ENCODE data around the gene COL7A1. TPM values are rescaled to one million over a fixed set of nuclear protein-coding genes. Genes with fewer than 3 reads are reported as not detected.

Gene COL7A1
- total RNA-seq, 4 donors from 2014 or later = 4.8 to 19.1 (median 12.9) TPM

DNA sequence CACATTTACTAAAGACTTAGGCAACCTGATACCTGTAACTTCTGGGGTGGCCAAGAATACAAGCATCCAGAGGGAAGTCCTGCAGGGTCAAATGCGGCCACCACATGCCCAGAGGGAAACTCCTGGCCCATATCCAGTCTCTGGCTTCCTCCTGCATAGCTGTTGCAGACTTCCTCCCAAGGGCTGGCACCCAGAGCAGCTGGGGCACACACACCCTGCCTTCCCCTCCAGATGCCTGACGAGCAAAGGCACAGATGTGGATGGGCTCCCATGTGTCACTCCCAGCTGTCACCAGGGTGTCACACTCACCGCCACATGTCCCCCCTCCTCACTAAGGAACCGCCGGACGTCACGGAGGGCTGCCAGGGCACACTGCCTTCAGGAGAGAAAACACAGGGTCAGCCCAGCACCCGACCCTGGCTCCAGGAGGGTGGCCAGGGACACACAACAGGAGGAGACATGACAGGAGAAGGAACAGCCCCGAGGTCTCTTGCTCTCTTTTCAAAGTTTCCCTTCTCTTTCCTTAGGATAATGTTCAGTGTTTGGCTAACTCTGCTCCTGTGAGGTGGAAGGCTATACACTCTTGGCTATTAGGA lies 51.8 kb downstream of the COL7A1 start:
- H3K9me3 ChIP-seq = no peaks in the 10 kb centered on the region
- no peaks in the 10 kb centered on the region for H3K36me3 ChIP-seq
- intact Hi-C loops (cut with DNase I; ENCODE audit: low total_unique reads) = no loop called here
- TF ChIP-seq, protein P1, sequence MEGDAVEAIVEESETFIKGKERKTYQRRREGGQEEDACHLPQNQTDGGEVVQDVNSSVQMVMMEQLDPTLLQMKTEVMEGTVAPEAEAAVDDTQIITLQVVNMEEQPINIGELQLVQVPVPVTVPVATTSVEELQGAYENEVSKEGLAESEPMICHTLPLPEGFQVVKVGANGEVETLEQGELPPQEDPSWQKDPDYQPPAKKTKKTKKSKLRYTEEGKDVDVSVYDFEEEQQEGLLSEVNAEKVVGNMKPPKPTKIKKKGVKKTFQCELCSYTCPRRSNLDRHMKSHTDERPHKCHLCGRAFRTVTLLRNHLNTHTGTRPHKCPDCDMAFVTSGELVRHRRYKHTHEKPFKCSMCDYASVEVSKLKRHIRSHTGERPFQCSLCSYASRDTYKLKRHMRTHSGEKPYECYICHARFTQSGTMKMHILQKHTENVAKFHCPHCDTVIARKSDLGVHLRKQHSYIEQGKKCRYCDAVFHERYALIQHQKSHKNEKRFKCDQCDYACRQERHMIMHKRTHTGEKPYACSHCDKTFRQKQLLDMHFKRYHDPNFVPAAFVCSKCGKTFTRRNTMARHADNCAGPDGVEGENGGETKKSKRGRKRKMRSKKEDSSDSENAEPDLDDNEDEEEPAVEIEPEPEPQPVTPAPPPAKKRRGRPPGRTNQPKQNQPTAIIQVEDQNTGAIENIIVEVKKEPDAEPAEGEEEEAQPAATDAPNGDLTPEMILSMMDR (IDR thresholded peaks at IDR 0.05) = no peak
- no peak for TF ChIP-seq POLR2AphosphoS5 (IDR thresholded peaks at IDR 0.05)
- no peak for TF ChIP-seq EP300 (IDR thresholded peaks at IDR 0.05; ENCODE audit: low read depth)
- TF ChIP-seq POLR2A (IDR thresholded peaks at IDR 0.05) = no peak
- H3K4me1 ChIP-seq = no peaks in the 10 kb centered on the region
- no peak overlapping the region for H3K4me3 ChIP-seq
- WGBS, 2 donors (ENCODE audit: low coverage in 1 of 2) = 74% methylated on average over 9 of the region's 9 CpGs; no CpG with 5 or more reads in 1 of the 2 donors
- H3K27me3 ChIP-seq = no peaks in the 10 kb centered on the region
- no peak overlapping the region for H3K27ac ChIP-seq
- in situ Hi-C loops (cut with MboI; ENCODE audit: low pct_ligation_motif_present in 1 of 4, low pct_unique_long_range_greater_than_20kb in 1 of 4, low sequenced_read_pairs in 3 of 4) = loop anchor here in 2 of 4 donors (10.0 kb wide), 2 partner anchors 79 to 89 kb away; a partner anchor contains a TSS
- no peak for DNase-seq

DNA sequence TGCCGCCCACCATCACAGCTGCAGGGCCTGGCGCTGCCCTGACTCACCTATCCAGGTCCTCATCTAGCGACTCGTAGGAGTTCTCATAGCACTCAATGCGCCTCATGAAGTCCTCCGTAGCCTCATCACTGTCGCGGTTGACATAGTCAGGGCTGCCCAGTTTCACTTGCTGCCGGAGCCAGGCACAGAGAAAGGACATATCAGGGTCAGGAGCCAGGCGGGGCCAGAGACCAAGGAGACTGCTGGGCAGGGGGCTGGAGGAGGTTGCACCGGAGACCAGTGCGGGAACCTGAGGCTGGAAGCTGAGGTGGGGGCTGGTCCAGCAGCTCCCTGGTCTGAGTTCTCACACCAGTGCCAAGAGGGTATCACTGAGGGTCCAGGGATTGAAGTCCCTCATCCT lies 56.7 kb downstream of the COL7A1 start:
- H3K4me3 ChIP-seq = no peak overlapping the region
- WGBS, 2 donors (ENCODE audit: low coverage in 1 of 2) = 88% methylated on average over 11 of the region's 12 CpGs; no CpG with 5 or more reads in 1 of the 2 donors
- no peak overlapping the region for H3K27ac ChIP-seq
- intact Hi-C loops (cut with DNase I; ENCODE audit: low total_unique reads) (no loop called here), in situ Hi-C loops (cut with MboI; ENCODE audit: low pct_ligation_motif_present in 1 of 4, low pct_unique_long_range_greater_than_20kb in 1 of 4, low sequenced_read_pairs in 3 of 4) (no loop called here)
- TF ChIP-seq EP300 (IDR thresholded peaks at IDR 0.05; ENCODE audit: low read depth) = no peak
- TF ChIP-seq, protein P1 (IDR thresholded peaks at IDR 0.05) = no peak
- no peak for TF ChIP-seq POLR2AphosphoS5 (IDR thresholded peaks at IDR 0.05)
- no peak for TF ChIP-seq POLR2A (IDR thresholded peaks at IDR 0.05)
- H3K36me3 ChIP-seq = no peaks in the 10 kb centered on the region
- no peaks in the 10 kb centered on the region for H3K27me3 ChIP-seq
- no peaks in the 10 kb centered on the region for H3K4me1 ChIP-seq
- DNase-seq = no peak
- no peaks in the 10 kb centered on the region for H3K9me3 ChIP-seq

DNA sequence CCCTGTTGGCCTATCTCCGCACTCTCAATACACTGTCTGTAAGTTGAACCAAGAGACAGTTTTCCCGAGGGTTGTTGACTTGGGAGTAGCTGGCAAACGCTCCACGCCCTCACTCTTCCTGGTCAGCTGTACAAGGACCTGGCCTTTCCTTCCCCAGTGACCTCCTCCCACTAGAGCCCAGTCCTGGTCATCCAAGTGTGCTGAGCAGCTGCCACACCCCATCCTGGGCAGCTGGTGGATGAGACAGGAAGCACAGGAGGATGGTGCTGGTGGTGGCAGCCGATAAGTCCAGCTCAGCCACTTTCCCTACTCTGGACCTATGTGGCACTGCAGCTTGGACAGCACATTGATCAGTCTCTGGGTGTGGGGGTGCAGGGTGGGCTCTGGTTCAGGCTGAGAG lies 58.3 kb downstream of the COL7A1 start:
- no peak for TF ChIP-seq POLR2AphosphoS5 (IDR thresholded peaks at IDR 0.05)
- TF ChIP-seq, protein P1 (IDR thresholded peaks at IDR 0.05) = no peak
- TF ChIP-seq EP300 (IDR thresholded peaks at IDR 0.05; ENCODE audit: low read depth) = no peak
- no peak for TF ChIP-seq POLR2A (IDR thresholded peaks at IDR 0.05)
- intact Hi-C loops (cut with DNase I; ENCODE audit: low total_unique reads) = no loop called here
- in situ Hi-C loops (cut with MboI; ENCODE audit: low pct_ligation_motif_present in 1 of 4, low pct_unique_long_range_greater_than_20kb in 1 of 4, low sequenced_read_pairs in 3 of 4) = no loop called here
- DNase-seq = no peak
- no peak overlapping the region for H3K27ac ChIP-seq
- no peaks in the 10 kb centered on the region for H3K9me3 ChIP-seq
- H3K4me3 ChIP-seq = no peak overlapping the region
- no peaks in the 10 kb centered on the region for H3K36me3 ChIP-seq
- H3K27me3 ChIP-seq = no peaks in the 10 kb centered on the region
- WGBS, 2 donors (ENCODE audit: low coverage in 1 of 2) = 88% methylated on average over 5 of the region's 5 CpGs; no CpG with 5 or more reads in 1 of the 2 donors
- H3K4me1 ChIP-seq = no peaks in the 10 kb centered on the region

DNA sequence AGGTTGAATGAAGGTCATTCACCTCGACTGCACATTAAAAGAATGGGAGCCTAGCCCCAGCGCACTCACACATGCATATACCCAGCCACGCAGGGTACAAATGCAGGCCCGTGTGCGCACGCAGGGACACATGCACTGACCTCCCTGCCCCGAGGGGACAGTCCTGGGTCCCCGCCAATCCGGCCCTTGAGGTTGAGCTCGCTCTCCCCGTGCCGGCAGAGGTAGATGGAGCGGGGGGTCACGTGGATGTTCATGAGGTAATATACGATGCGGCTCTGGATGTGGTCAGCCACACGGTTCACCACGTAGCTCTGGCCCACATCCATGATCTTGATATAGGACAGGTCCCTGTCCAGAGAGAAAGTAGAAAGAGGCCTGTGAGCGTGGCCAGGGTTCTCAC lies 59.0 kb downstream of the COL7A1 start:
- in situ Hi-C loops (cut with MboI; ENCODE audit: low pct_ligation_motif_present in 1 of 4, low pct_unique_long_range_greater_than_20kb in 1 of 4, low sequenced_read_pairs in 3 of 4) = no loop called here
- no peak overlapping the region for H3K4me3 ChIP-seq
- intact Hi-C loops (cut with DNase I; ENCODE audit: low total_unique reads) = no loop called here
- no peaks in the 10 kb centered on the region for H3K36me3 ChIP-seq
- H3K27ac ChIP-seq = no peak overlapping the region
- H3K9me3 ChIP-seq = no peaks in the 10 kb centered on the region
- DNase-seq = no peak
- no peaks in the 10 kb centered on the region for H3K27me3 ChIP-seq
- TF ChIP-seq POLR2A (IDR thresholded peaks at IDR 0.05) = no peak
- no peak for TF ChIP-seq EP300 (IDR thresholded peaks at IDR 0.05; ENCODE audit: low read depth)
- TF ChIP-seq, protein P1 (IDR thresholded peaks at IDR 0.05) = no peak
- TF ChIP-seq POLR2AphosphoS5 (IDR thresholded peaks at IDR 0.05) = no peak
- 90% methylated on average over 19 of the region's 19 CpGs; no CpG with 5 or more reads in 1 of the 2 donors for WGBS, 2 donors (ENCODE audit: low coverage in 1 of 2)
- no peaks in the 10 kb centered on the region for H3K4me1 ChIP-seq
